Vagina (tissue), 2 donors: ENCODE results near the gene GATAD1.
"Not testable (repeated sequence)": the region's sequence is repeated elsewhere in the genome, so short reads cannot be mapped to it uniquely, and the experiment has no call there.

Experiments
- CTCF ChIP-seq, 3 experiments: fragments of 450-650 bp in 2 of 3; fragments of 200-600 bp in 1 of 3; sonication (generic) in 1 of 3; IDR thresholded peaks; one replicate each; pipeline ENCODE4 v1.5.1; 2017 to 2019; ENCODE audit warnings: antibody characterized with exemption in 3 of 3, mild to moderate bottlenecking in 2 of 3, moderate library complexity in 2 of 3
- POLR2A ChIP-seq, 2 donors: fragments of 450-650 bp; IDR thresholded peaks; one replicate each; pipeline ENCODE4 v1.6.1; 2017; ENCODE audit warnings: antibody characterized with exemption in 2 of 2, mild to moderate bottlenecking in 2 of 2, moderate library complexity in 2 of 2

GRCh38 chr7:92442720-92443119 is 4.6 kb upstream of the GATAD1 start:
- TF ChIP-seq CTCF, POLR2A (IDR thresholded peaks at IDR 0.05): not testable (repeated sequence)
